GM18867 (cell line): ENCODE data around the gene PPOX.

Source experiments
- ATAC-seq: cut with Tn5 transposase; IDR thresholded peaks from one replicate; pipeline ENCODE4 v1.9.1; 2021; ENCODE audit warnings: mild to moderate bottlenecking, moderate library complexity; ENCODE audit not compliant: unreplicated experiment

The PPOX gene

DNA sequence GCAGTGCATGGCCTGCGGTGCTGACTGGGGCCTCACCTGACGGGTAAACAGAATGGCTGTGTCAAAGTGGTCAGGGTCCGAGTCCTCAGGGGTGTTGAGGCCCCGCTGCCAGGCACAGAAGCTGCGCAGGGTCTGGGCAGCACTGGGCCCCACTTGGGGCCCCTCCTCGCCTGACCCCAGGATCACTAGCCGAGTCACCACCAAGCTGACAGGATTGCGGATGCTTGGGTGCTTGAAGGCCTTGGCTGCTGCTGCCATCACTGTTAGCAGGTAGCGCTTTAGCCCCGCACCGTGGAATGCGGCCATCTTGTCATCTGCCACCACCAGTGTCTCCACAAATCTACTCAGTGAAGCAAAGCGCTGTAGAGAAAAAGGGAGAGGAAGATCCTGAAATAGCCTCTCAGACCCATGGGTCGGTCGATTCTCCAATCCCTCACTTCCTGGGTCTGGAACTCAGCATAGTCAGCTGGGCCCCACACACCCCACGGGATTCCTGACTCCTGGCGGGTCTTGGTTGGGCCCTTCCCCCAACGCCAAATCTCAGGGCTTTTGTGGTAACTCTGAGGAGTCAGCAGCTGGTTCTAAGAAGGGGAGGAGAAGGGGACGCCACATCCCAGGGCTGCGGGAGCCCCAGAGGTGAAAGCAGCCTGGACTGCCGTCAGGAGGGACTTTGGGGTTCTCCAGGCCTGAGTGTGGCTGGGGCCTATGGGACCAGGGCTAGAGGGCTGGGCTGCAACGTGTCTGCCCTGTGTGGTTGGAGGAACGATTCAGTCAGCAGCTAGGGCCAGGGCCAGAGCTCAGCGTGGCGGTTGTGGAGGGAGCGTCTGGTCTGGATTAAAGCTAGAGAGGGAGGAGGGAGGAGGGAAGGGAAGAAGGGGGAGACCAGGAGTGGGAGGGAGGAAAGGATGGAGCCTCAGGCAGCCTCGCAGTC is 30.6 kb downstream of the PPOX start:
- no peak for ATAC-seq

GRCh38 chr1:161197560-161198193 is 31.5 kb downstream of the PPOX start:
- no peak for ATAC-seq

- ATAC-seq, result no peak
Observed at GRCh38 chr1:161198194-161198896, 32.1 kb downstream of the PPOX start.

- no peak for ATAC-seq
Observed at GRCh38 chr1:161198897-161199431, 32.7 kb downstream of the PPOX start, which contains the start of gene ADAMTS4. TSS of gene ADAMTS4 (minus strand) at chr1:161199054. CDS start at chr1:161198627, 427 bp downstream.

GRCh38 chr1:161199506-161200139 is 33.4 kb downstream of the PPOX start:
- ATAC-seq, result no peak

- ATAC-seq, result no peak
Observed at GRCh38 chr1:161200421-161200991, 34.3 kb downstream of the PPOX start.

DNA sequence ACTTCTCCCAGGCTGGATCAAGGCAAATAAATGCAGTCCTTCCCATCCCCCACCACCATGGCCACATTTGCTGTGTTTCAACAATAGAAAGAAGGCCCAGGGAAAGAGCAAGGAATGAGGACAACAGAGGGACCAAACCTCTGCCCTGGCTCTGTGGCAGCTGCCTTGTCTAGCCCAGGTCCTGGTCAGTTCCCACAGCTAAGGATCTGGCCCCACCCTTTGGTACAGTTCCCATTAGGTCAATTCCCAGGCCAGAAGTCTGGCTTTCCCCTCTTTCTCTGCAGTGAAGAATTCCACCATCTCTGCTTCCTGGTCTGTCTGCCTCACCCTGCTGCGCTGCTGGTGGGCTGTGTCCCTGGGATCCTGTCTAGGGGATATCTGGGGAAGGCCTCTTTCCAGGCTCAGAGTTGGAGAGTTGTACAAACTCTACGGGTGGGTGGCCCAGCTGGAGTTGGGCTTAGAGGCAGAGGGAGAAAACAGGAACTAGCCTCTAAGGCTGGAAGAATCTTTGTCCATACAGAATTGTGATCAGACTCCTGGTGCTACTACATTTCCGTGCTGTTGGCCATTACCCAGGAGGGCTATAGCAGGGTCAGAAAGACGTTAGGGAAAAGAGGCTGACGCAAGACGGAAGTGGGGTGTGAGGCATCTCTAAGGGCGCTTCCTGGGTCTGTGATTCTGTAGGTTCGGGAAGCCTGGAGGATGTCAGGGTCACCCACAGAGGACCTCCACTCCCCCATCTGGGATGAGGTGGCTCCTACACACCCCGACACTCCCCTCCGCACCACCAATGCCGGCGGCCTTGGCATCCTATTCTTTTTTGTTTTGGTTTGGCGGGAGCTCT is 35.0 kb downstream of the PPOX start:
- ATAC-seq, result no peak

DNA sequence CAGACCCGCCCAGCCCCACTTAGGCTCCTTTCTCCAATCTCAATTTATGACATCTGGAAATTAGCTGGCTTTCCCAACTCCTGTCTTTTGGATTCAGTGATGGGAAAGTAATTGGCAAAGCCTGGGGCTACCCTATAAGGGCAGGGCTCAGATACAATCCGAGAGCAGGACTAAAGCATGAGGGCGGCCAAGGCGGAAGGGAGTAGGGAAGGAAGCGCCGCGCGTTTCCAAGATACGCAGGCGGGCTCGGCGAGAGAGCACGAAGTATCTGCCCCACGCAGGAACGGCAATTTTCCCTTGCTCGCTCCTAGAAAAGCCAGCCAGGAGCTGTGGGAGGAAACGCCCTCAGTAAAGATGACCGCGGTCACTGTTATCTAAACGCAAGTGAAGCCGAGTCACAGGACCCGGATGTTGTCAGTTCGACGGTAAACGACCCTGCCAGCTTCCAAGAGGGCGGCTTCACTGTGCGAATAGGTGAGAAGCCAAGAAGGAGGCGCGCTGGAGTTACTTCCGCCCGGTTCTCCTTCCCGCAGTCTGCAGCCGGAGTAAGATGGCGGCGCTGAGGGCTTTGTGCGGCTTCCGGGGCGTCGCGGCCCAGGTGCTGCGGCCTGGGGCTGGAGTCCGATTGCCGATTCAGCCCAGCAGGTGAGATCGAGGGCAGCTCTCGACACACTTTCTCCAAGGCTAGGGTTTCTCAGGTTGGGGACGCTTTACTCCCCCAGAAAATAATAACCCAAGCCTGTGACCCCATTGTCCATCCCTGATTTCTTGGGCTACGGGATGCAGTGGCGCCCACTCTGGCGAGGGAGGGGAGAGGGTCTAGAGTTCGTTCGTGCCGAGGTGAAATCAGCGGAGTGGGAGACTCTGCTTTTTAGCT is 35.8 kb downstream of the PPOX start, which contains the start of gene NDUFS2:
TSS of gene NDUFS2 (plus strand) at position 532 of the 877 bp plus-strand sequence. CDS start at position 551, 19 bp downstream.
- peak; percentile 95 for ATAC-seq

GRCh38 chr1:161206411-161207140 is 40.4 kb downstream of the PPOX start:
- no peak for ATAC-seq

DNA sequence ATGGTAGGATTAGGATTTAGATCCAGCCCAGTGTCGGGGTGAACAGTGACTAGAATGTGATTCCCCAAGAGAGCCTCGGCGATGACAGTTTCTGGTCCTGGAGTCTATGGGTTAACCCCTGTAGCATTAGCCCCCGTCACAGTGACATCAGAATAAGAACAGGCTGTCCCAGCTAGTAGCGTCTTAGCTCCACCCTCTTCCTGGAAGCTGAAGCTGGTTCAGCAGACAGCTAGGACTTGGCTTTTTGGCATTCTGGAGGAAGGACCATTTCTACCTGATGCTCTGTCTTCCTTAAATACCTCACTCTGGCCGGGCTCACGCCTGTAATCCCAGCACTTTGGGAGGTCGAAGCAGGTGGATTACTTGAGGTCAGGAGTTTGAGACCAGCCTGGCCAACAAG is 40.9 kb downstream of the PPOX start:
- no peak for ATAC-seq

DNA sequence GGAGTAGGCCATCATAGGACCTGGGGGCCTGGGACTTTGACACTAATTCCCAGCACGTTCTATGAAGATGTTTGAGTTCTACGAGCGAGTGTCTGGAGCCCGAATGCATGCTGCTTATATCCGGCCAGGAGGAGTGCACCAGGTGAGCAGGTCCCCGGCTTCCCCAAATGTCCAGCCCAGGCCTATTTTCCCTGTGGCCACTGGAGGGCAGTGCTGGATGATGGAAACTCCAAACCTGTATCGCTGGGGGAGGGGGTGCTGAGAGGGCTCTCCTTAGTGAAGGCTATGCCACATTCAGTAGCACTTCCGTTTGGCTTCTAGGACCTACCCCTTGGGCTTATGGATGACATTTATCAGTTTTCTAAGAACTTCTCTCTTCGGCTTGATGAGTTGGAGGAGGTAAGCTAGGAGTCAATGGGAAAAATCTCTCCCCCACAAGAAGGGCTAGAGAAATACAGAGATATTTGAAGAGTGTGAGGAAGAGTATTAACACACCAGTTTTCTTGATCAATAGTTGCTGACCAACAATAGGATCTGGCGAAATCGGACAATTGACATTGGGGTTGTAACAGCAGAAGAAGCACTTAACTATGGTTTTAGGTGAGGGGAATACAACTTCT is 43.7 kb downstream of the PPOX start:
- peak; percentile 76 for ATAC-seq

- no peak for ATAC-seq
Observed at GRCh38 chr1:161214369-161214768, 48.1 kb downstream of the PPOX start.

DNA sequence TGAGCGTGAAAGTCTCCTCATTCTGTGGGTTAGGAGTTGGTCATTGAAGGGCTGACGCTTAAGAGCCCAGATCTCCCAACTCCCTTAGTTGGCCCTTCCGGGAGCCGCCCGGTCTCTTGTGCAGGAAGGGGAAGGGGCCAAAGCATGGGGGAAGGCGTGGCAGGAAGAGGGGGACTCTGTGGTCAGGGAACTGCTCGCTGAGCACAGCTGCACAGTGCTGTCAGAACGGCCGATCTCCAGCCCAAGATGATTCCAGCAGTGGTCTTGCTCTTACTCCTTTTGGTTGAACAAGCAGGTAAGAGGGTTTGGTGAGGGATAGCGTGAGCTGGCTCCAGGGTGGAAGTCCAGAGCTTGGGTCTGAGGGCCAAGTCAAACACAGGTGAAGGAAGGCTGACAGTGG is 48.9 kb downstream of the PPOX start, which contains the start of gene FCER1G:
TSS of gene FCER1G (plus strand) at position 220 of the 400 bp plus-strand sequence. CDS start at position 247, 27 bp downstream.
- no peak for ATAC-seq

DNA sequence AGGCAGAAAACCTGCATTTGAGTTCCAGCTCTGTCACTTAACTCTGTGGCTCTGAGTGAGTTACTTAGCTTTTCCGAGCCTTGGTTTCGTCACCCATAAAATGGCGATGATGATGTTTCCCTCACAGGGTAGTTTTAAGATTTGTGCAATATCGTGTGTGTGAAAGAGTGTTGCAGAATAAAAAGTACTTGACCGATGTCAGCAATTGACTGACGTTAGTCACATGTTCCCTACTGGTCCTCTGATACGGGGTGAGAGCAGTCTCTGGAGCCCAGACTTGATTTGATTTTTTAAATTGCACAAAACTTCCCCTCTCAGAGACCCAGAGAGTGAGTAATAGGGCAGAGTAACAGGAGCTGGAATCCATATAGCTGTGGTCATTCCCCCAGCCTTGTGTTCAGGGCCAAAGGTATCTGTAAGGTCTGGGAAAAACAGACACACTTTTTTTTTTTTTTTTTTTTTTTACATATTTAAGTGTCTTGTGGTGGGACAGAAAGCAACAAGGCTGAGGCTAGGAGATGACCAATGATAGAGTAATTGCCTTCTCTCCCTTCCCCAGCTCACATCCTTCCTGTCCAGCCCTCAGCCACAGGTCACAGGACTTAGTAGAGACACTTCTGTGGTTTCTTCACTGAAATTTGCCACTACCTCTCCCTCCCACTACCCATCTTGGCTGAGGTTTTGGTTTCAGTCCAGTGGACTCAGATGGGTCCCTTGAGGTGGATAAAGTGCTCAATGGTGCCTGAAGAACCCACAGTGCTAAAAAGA is 50.9 kb downstream of the PPOX start:
- peak; percentile 85 for ATAC-seq

- no peak for ATAC-seq
Observed at GRCh38 chr1:161217831-161218230, 51.6 kb downstream of the PPOX start.

GRCh38 chr1:161218301-161219077 is 52.3 kb downstream of the PPOX start:
- ATAC-seq, result no peak
